B cell (primary cell): ENCODE data around the gene ALPL. TPM values are rescaled to one million over a fixed set of nuclear protein-coding genes. Genes with fewer than 3 reads are reported as not detected.
"Not testable (repeated sequence)": the region's sequence is repeated elsewhere in the genome, so short reads cannot be mapped to it uniquely, and the experiment has no call there.

ENCODE experiments used
- ATAC-seq: fragments of 200-7000 bp; cut with Tn5 transposase; one replicate; pipeline ENCODE4 v1.10.0; 2021; ENCODE audit warnings: low read depth, mild to moderate bottlenecking, moderate number of reproducible peaks, moderate library complexity
- CTCF ChIA-PET: fragments of 350-600 bp; sonication (Branson Sonifier 250); formaldehyde crosslinking; loops from one replicate; lab custom pipeline; 2021; ENCODE audit warnings: antibody characterized with exemption, inconsistent platforms; lab: Charles Lee
- POLR2A ChIA-PET: fragments of 350-600 bp; sonication (Branson Sonifier 250); formaldehyde crosslinking; loops from one replicate; lab custom pipeline; 2021; ENCODE audit warnings: antibody characterized with exemption; lab: Charles Lee
- DNase-seq: peaks from one replicate; pipeline ENCODE4 v3.0.0; 2013
- H2AFZ ChIP-seq: 2 replicates; pipeline ENCODE4 v1.6.1; 2012; ENCODE audit warnings: mild to moderate bottlenecking, low read depth, low read length; ENCODE audit not compliant: insufficient read depth, poor library complexity, severe bottlenecking
- H3K27ac ChIP-seq, 2 donors: 1 replicate in 1 of 2; 2 replicates in 1 of 2; pipeline ENCODE4 v1.5.1; 2012 to 2013; ENCODE audit warnings: low read length in 2 of 2, mild to moderate bottlenecking in 2 of 2, moderate library complexity in 1 of 2
- H3K27me3 ChIP-seq, 4 experiments: fragments of 200-600 bp in 1 of 4; sonication (generic) in 1 of 4; replicated peaks in 1 of 4; 1 replicate in 2 of 4; 2 replicates in 2 of 4; pipeline versions ENCODE4 v1.6.1 to v1.7.0; 2013 to 2016; ENCODE audit warnings: low read length in 3 of 4, mild to moderate bottlenecking in 2 of 4, mixed read lengths in 1 of 4, moderate library complexity in 1 of 4; ENCODE audit not compliant: insufficient read depth in 4 of 4, control insufficient read depth in 3 of 4; ENCODE audit errors: control extremely low read depth in 1 of 4
- H3K36me3 ChIP-seq, 2 experiments: replicated peaks in 1 of 2; 1 replicate in 1 of 2; 2 replicates in 1 of 2; pipeline versions ENCODE4 v1.6.1 to v1.7.1; 2013; ENCODE audit warnings: low read length in 1 of 2; ENCODE audit not compliant: insufficient read depth in 2 of 2, control insufficient read depth in 1 of 2; ENCODE audit errors: control extremely low read depth in 1 of 2, extremely low read depth in 1 of 2
- H3K4me1 ChIP-seq, 2 donors: fragments of 200-600 bp in 1 of 2; sonication (generic) in 1 of 2; 1 replicate in 1 of 2; 2 replicates in 1 of 2; pipeline versions ENCODE4 v1.5.1 to v1.6.1; 2013 to 2017; ENCODE audit warnings: low read length in 2 of 2; ENCODE audit not compliant: control insufficient read depth in 2 of 2, insufficient read depth in 2 of 2
- H3K4me2 ChIP-seq: replicated peaks from 2 replicates; pipeline ENCODE3; 2012; ENCODE audit warnings: mild to moderate bottlenecking, low read depth, low read length; ENCODE audit not compliant: poor library complexity, severe bottlenecking
- H3K4me3 ChIP-seq, 5 experiments: fragments of 200-600 bp in 1 of 5; sonication (generic) in 1 of 5; 1 replicate in 3 of 5; 2 replicates in 2 of 5; pipeline versions ENCODE4 v1.5.1 to v1.7.0; 2011 to 2016; ENCODE audit warnings: low read length in 4 of 5, mild to moderate bottlenecking in 4 of 5, low read depth in 2 of 5, control low read depth in 1 of 5, moderate library complexity in 1 of 5; ENCODE audit not compliant: insufficient read depth in 1 of 5; ENCODE audit errors: control extremely low read depth in 1 of 5, extremely low read depth in 1 of 5
- H3K79me2 ChIP-seq: fragments of 200-600 bp; sonication (generic); one replicate; pipeline ENCODE4 v1.6.0; 2016; ENCODE audit warnings: low read length; ENCODE audit not compliant: control insufficient read depth, insufficient read depth
- H3K9ac ChIP-seq: fragments of 200-600 bp; sonication (generic); 2 replicates; pipeline ENCODE4 v1.6.1; 2017; ENCODE audit warnings: mild to moderate bottlenecking, low read length, moderate library complexity
- H3K9me3 ChIP-seq, 3 donors: one replicate each; pipeline versions ENCODE4 v1.6.1 to v1.7.1; 2013; ENCODE audit warnings: low read length in 2 of 3; ENCODE audit not compliant: control insufficient read depth in 2 of 3, insufficient read depth in 1 of 3; ENCODE audit errors: control extremely low read depth in 1 of 3
- H4K20me1 ChIP-seq: 2 replicates; pipeline ENCODE4 v1.6.0; 2012; ENCODE audit warnings: mild to moderate bottlenecking, low read length; ENCODE audit not compliant: insufficient read depth, control insufficient read depth, poor library complexity, severe bottlenecking
- H3K27ac Mint-ChIP-seq: one replicate; pipeline ENCODE4 v1.8.0; 2021; ENCODE audit warnings: mixed read lengths
- H3K27me3 Mint-ChIP-seq: one replicate; pipeline ENCODE4 v1.8.0; 2021; ENCODE audit warnings: mixed read lengths
- H3K4me1 Mint-ChIP-seq: one replicate; pipeline ENCODE4 v1.8.0; 2021; ENCODE audit warnings: mixed read lengths
- H3K4me3 Mint-ChIP-seq: one replicate; pipeline ENCODE4 v1.8.0; 2021; ENCODE audit warnings: mixed read lengths
- H3K9me3 Mint-ChIP-seq: one replicate; pipeline ENCODE4 v1.8.0; 2022; ENCODE audit warnings: mixed read lengths; ENCODE audit not compliant: insufficient read depth
- CTCF ChIP-seq: fragments of 200-600 bp; IDR thresholded peaks from one replicate; pipeline ENCODE4 v1.8.0; 2022; ENCODE audit warnings: antibody characterized with exemption, mild to moderate bottlenecking
- EZH2 ChIP-seq: IDR thresholded peaks from 2 replicates; pipeline ENCODE4 v1.6.1; 2012; ENCODE audit warnings: borderline replicate concordance, low read depth, mild to moderate bottlenecking, moderate library complexity, low read length; ENCODE audit not compliant: insufficient read depth, poor library complexity, severe bottlenecking
- WGBS: methylation state at CpG from one replicate; pipeline ENCODE4 v1.1.5; 2013; ENCODE audit warnings: missing lambda C conversion rate; ENCODE audit not compliant: insufficient coverage; 5-methylcytosine and 5-hydroxymethylcytosine counted together
- intact Hi-C: fragments of 100-400 bp; cut with micrococcal nuclease; formaldehyde crosslinking; loops from one replicate; pipeline ENCODE4 v1.10.0; 2022
- polyA minus RNA-seq: library from RNA; depleted of rRNA, polyadenylated mRNA; stranded (reverse); fragments of >200 nt; gene quantifications from 2 replicates; pipeline ENCODE4 v1.2.3, GENCODE V29; 2012
- polyA plus RNA-seq: library from polyadenylated mRNA; depleted of rRNA; stranded (reverse); fragments of >200 nt; gene quantifications from 2 replicates; pipeline ENCODE4 v1.2.3, GENCODE V29; 2012
- total RNA-seq, 2 donors: library from RNA; stranded (reverse); fragments of 120-200 nt in 1 of 2; gene quantifications; 1 replicate in 1 of 2; 2 replicates in 1 of 2; pipeline versions ENCODE4 v1.2.3 to v1.2.4, GENCODE V29; 2013 to 2022

Gene ALPL
- total RNA-seq = 12.2 and 13.7 TPM in 2 replicates
- 0.77 TPM for total RNA-seq (2013)
- polyA plus RNA-seq = 1.6 and 1.7 TPM in 2 replicates
- 1.7 and 1.8 TPM in 2 replicates for polyA minus RNA-seq

GRCh38 chr1:21509351-21510112 lies at the start of gene ALPL:
ALPL (plus strand) TSS chr1:21509423; CDS start chr1:21554082, 44,659 bp downstream.
- peaks cover 0 to 39% (median 9%) of the 10 kb centered on the region in 4 experiments for H3K27me3 ChIP-seq
- TF ChIP-seq CTCF = no peak
- no peak for TF ChIP-seq EZH2
- CTCF ChIA-PET = interaction anchor here (1.0 to 12.1 kb wide), 9 partner anchors 10 to 456 kb away, joined by 3 to 186 read pairs (median 4); no protein-coding TSS in a partner anchor
- H3K4me3 ChIP-seq = peak within 1 kb of the TSS; percentile 13 to 67 (median 47)
- DNase-seq (peak; percentile 50), ATAC-seq (no peak)
- peak within 1 kb of the TSS; percentile 51 for H3K9ac ChIP-seq
- POLR2A ChIA-PET = no interaction called here
- intact Hi-C loops = loop anchor here (1.0 to 10.0 kb wide), 6 partner anchors 9 to 515 kb away; no protein-coding TSS in a partner anchor
- peaks cover 0 to 19% (median 0%) of the 10 kb centered on the region in 3 donors for H3K9me3 ChIP-seq
- peak within 1 kb of the TSS; percentile 82 for H3K4me3 Mint-ChIP-seq
- H3K4me1 ChIP-seq = peaks cover 30 to 40% of the 10 kb centered on the region in 2 donors
- no peaks in the 10 kb centered on the region for H3K36me3 ChIP-seq
- H3K4me1 Mint-ChIP-seq = peaks cover 26% of the 10 kb centered on the region
- peaks cover 29% of the 10 kb centered on the region for H3K27me3 Mint-ChIP-seq
- H3K27ac ChIP-seq = no peak within 1 kb of the TSS
- H3K4me2 ChIP-seq = peak within 1 kb of the TSS; percentile 86
- no peaks in the 10 kb centered on the region for H4K20me1 ChIP-seq
- H3K9me3 Mint-ChIP-seq = no peaks in the 10 kb centered on the region
- WGBS = 7% methylated on average over 67 of the region's 67 CpGs
- H3K27ac Mint-ChIP-seq = peak within 1 kb of the TSS; percentile 22
- no peaks in the 10 kb centered on the region for H3K79me2 ChIP-seq
- H2AFZ ChIP-seq = peak within 1 kb of the TSS; percentile 85

- H3K4me3 ChIP-seq, POLR2A ChIA-PET, H3K9ac ChIP-seq, H3K4me2 ChIP-seq, H3K4me1 Mint-ChIP-seq, H3K4me1 ChIP-seq, H3K4me3 Mint-ChIP-seq, CTCF ChIA-PET, H3K27ac Mint-ChIP-seq, H3K27ac ChIP-seq, H3K27me3 ChIP-seq, DNase-seq, H3K9me3 ChIP-seq, intact Hi-C loops, H3K36me3 ChIP-seq, H3K79me2 ChIP-seq, H3K27me3 Mint-ChIP-seq, ATAC-seq, H2AFZ ChIP-seq, H3K9me3 Mint-ChIP-seq, H4K20me1 ChIP-seq: not testable (repeated sequence)
Observed at GRCh38 chr1:21465127-21465526, 44.1 kb upstream of the ALPL start.

- POLR2A ChIA-PET, H3K4me2 ChIP-seq, intact Hi-C loops, DNase-seq, H3K79me2 ChIP-seq, H3K27me3 ChIP-seq, H3K27ac ChIP-seq, H3K27ac Mint-ChIP-seq, H3K4me3 Mint-ChIP-seq, H3K9me3 Mint-ChIP-seq, H3K4me3 ChIP-seq, H4K20me1 ChIP-seq, H3K4me1 Mint-ChIP-seq, CTCF ChIA-PET, H3K9ac ChIP-seq, H2AFZ ChIP-seq, ATAC-seq, H3K9me3 ChIP-seq, H3K36me3 ChIP-seq, H3K4me1 ChIP-seq, H3K27me3 Mint-ChIP-seq: not testable (repeated sequence)
- 100% methylated on average over 4 of the region's 4 CpGs for WGBS
Observed at GRCh38 chr1:21467946-21468345, 41.3 kb upstream of the ALPL start.
